ENCODE results near the gene KRTAP6-3.

KRTAP6-3 gene

GRCh38 chr21:30592140-30592539 is at the start of gene KRTAP6-3:
Gene KRTAP6-3, plus strand, starts transcription at chr21:30592440. Its CDS starts 6 bp downstream, at chr21:30592446.
- DNase-seq: no peak

GRCh38 chr21:30552782-30553181 is 39.5 kb upstream of the KRTAP6-3 start:
- no peak for DNase-seq

GRCh38 chr21:30555095-30555494 is 37.1 kb upstream of the KRTAP6-3 start:
- DNase-seq: no peak

GRCh38 chr21:30561264-30561895 is 30.9 kb upstream of the KRTAP6-3 start, which contains the start of gene KRTAP19-7:
Gene KRTAP19-7, minus strand, starts transcription at chr21:30561314. Its CDS starts 25 bp downstream, at chr21:30561289.
- no peak for DNase-seq

- no peak for DNase-seq
Measured at GRCh38 chr21:30561957-30562356, 30.3 kb upstream of the KRTAP6-3 start.

- DNase-seq: no peak
Measured at GRCh38 chr21:30563072-30563471, 29.2 kb upstream of the KRTAP6-3 start.

- DNase-seq: no peak
Measured at GRCh38 chr21:30563630-30564029, 28.6 kb upstream of the KRTAP6-3 start.

- DNase-seq: no peak
Measured at GRCh38 chr21:30567617-30568016, 24.6 kb upstream of the KRTAP6-3 start.

GRCh38 chr21:30577766-30578165 is 14.5 kb upstream of the KRTAP6-3 start:
- no peak for DNase-seq

GRCh38 chr21:30579346-30579745 is 12.9 kb upstream of the KRTAP6-3 start:
- no peak for DNase-seq

GRCh38 chr21:30580132-30580531 is 12.1 kb upstream of the KRTAP6-3 start:
- no peak for DNase-seq

- no peak for DNase-seq
Measured at GRCh38 chr21:30582870-30583269, 9.4 kb upstream of the KRTAP6-3 start.

GRCh38 chr21:30590297-30590696 is 1.9 kb upstream of the KRTAP6-3 start, which contains the start of gene KRTAP22-2:
Gene KRTAP22-2, minus strand, starts transcription at chr21:30590397.
- no peak for DNase-seq

GRCh38 chr21:30598802-30599201 is 6.6 kb downstream of the KRTAP6-3 start, which contains the start of gene KRTAP6-2:
Gene KRTAP6-2, minus strand, starts transcription at chr21:30598902. Its CDS starts 28 bp downstream, at chr21:30598874.
- DNase-seq: no peak

GRCh38 chr21:30600787-30601186 is 8.5 kb downstream of the KRTAP6-3 start, which contains the start of gene KRTAP22-1:
Gene KRTAP22-1, plus strand, starts transcription at chr21:30601087.
- no peak for DNase-seq

- no peak for DNase-seq
Measured at GRCh38 chr21:30605968-30606367, 13.7 kb downstream of the KRTAP6-3 start.

- no peak for DNase-seq
Measured at GRCh38 chr21:30612132-30612531, 19.9 kb downstream of the KRTAP6-3 start.

GRCh38 chr21:30613836-30614235 is 21.6 kb downstream of the KRTAP6-3 start, which contains the start of gene KRTAP6-1:
Gene KRTAP6-1, minus strand, starts transcription at chr21:30613930. Its CDS starts 26 bp downstream, at chr21:30613904.
- DNase-seq: no peak

- DNase-seq: no peak
Measured at GRCh38 chr21:30615199-30615598, 23.0 kb downstream of the KRTAP6-3 start.

- DNase-seq: no peak
Measured at GRCh38 chr21:30616125-30616524, 23.9 kb downstream of the KRTAP6-3 start, which contains the start of gene KRTAP20-1. Gene KRTAP20-1, plus strand, starts transcription at chr21:30616425. Its CDS starts 30 bp downstream, at chr21:30616455.

GRCh38 chr21:30620080-30620479 is 27.8 kb downstream of the KRTAP6-3 start:
- no peak for DNase-seq

- no peak for DNase-seq
Measured at GRCh38 chr21:30620522-30620921, 28.3 kb downstream of the KRTAP6-3 start, which contains the start of gene KRTAP20-4. Gene KRTAP20-4, plus strand, starts transcription at chr21:30620627.

- DNase-seq: no peak
Measured at GRCh38 chr21:30623362-30623761, 31.1 kb downstream of the KRTAP6-3 start.

GRCh38 chr21:30625449-30626165 is 33.4 kb downstream of the KRTAP6-3 start:
- no peak for DNase-seq

Measured in NK-92 treated with Interleukin-12 subunit alpha and Interleukin-12 subunit beta, amount 100 ng/mL, for 24 hours (cell line).